ENCODE results near the gene C14orf39.
A peak's percentile ranks its signal among the peaks of the same experiment; 100 is the strongest.
"Not testable (repeated sequence)": the region's sequence is repeated elsewhere in the genome, so short reads cannot be mapped to it uniquely, and the experiment has no call there.

Gene C14orf39

GRCh38 chr14:60488175-60488574 lies 2.3 kb upstream of the C14orf39 start:
- no peak for DNase-seq (ENCODE audit: low read depth)

DNA sequence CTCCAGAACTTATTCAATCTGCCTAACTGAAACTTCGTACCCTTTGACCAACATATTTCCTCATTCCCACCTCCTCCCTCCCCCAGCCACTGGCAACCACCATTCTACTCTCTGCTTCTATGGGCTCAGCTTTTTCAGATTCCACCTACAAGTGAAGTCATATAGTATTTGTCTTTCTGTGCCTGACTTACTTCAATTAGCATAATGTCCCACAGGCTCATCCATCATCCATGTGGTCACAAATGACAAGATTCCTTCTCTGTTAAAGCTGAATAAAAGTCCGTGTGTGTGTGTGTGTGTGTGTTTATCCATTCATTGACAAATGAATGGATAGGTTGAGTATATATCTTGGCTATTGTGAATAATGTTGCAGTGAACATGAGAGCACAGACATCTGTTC lies 1.3 kb upstream of the C14orf39 start:
- no peak for DNase-seq (ENCODE audit: low read depth)

GRCh38 chr14:60485057-60485597 lies 736 bp downstream of the C14orf39 start:
- DNase-seq (ENCODE audit: low read depth): peak; percentile 27

DNA sequence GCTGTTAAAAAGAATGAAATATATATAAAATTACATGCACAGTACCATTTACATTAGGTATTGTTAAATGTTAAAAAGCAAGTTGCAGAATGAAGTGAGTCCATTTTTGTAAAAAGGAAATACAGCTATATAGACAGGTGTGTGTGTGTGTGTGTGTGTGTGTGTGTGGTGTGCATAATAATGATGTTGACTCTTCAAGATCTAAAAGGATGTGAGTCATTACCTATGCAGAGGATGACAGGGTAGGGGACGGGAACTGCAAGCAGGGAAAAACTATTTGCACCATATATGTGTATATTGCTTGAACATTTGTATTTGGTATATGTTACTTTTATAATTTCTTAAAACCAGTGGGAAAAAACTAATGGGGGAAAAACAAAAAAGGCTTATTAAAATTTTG lies 3.1 kb downstream of the C14orf39 start:
- no peak for DNase-seq (ENCODE audit: low read depth)

DNA sequence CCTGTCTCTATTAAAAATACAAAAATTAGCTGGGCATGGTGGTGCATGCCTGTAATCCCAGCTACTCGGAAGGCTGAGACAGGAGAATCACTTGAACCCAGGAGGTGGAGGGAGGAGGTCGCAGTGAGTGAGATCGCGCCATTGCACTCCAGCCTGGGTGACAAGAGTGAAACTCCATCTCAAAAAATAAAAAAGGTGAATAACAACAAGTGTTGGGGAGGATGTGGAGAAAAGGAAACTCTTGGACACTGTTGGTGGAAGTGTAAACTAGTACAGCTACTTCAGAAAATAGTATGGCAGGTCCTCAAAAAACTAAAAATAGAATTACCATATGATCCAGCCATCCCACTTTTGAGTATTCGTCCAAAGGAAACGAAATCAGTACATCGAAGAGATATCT lies 5.6 kb downstream of the C14orf39 start:
- DNase-seq (ENCODE audit: low read depth): not testable (repeated sequence)

- no peak for DNase-seq (ENCODE audit: low read depth)
Measured at GRCh38 chr14:60455875-60456274, 30.0 kb downstream of the C14orf39 start.

- DNase-seq (ENCODE audit: low read depth): no peak
Measured at GRCh38 chr14:60430276-60430675, 55.6 kb downstream of the C14orf39 start.

GRCh38 chr14:60420050-60420449 lies 65.8 kb downstream of the C14orf39 start:
- no peak for DNase-seq (ENCODE audit: low read depth)

GRCh38 chr14:60397550-60397949 lies 88.3 kb downstream of the C14orf39 start:
- not testable (repeated sequence) for DNase-seq (ENCODE audit: low read depth)

- DNase-seq (ENCODE audit: low read depth): peak; percentile 15
Measured at GRCh38 chr14:60396718-60397343, 89.0 kb downstream of the C14orf39 start.

All from HS-27A (cell line).